ENCODE data around the gene WBP1L. TPM values are rescaled to one million over a fixed set of nuclear protein-coding genes. Genes with fewer than 3 reads are reported as not detected.

Gene WBP1L
- polyA plus RNA-seq, 1 experiment: 27.6 TPM

GRCh38 chr10:102720775-102721301 lies 22.9 kb upstream of the WBP1L start:
- DNase-seq (ENCODE audit: low read depth, low spot score): no peak
- CTCF ChIA-PET: interaction anchor here (0.6 to 2.7 kb wide), 3 partner anchors 24 to 181 kb away, joined by 3 to 9 read pairs (median 3); no protein-coding TSS in a partner anchor
- POLR2A ChIA-PET: interaction anchor here (0.6 kb wide), 2 partner anchors 42 to 61 kb away, joined by 4 to 6 read pairs; no protein-coding TSS in a partner anchor
- Histone ChIP-seq H3K4me3 (ENCODE audit: low read depth, low read length) (no peak overlapping the region), H3K9me3 (ENCODE audit: control insufficient read depth, insufficient read depth, low read length) (no peaks in the 10 kb centered on the region; the same call in 1 of the 2 replicates), H3K27ac (ENCODE audit: low read depth, low read length) (no peak overlapping the region), H3K27me3 (ENCODE audit: control insufficient read depth, insufficient read depth, low read length) (no peaks in the 10 kb centered on the region)
- no peak for TF ChIP-seq CTCF (IDR thresholded peaks at IDR 0.05; ENCODE audit: low read depth, low read length)

DNA sequence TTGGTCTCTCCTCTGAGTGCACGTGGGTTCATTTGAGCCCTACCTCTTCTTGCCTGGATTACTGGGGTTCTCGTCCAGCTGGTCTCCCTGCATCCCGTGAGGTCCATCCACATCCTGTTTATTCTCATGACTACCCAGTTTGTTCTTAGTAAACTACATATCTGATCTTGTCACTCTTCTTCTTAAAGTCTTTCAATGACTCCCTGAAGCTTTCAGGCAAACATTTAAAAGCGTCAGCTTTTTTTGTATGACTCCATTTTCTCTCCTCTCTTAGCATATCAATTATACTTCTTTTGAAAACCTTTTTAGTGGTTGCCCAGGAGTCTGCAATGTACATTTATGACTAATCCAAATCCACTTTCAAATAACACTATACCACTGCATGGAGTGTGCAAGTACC lies 21.8 kb upstream of the WBP1L start:
- no peak for DNase-seq (ENCODE audit: low read depth, low spot score)
- CTCF ChIA-PET: no interaction called here
- Histone ChIP-seq H3K4me3 (ENCODE audit: low read depth, low read length) (no peak overlapping the region), H3K27me3 (ENCODE audit: control insufficient read depth, insufficient read depth, low read length) (no peaks in the 10 kb centered on the region), H3K27ac (ENCODE audit: low read depth, low read length) (no peak overlapping the region), H3K9me3 (ENCODE audit: control insufficient read depth, insufficient read depth, low read length) (no peaks in the 10 kb centered on the region; the same call in 1 of the 2 replicates)
- POLR2A ChIA-PET: no interaction called here
- no peak for TF ChIP-seq CTCF (IDR thresholded peaks at IDR 0.05; ENCODE audit: low read depth, low read length)

GRCh38 chr10:102723989-102724388 lies 19.8 kb upstream of the WBP1L start:
- no peak for DNase-seq (ENCODE audit: low read depth, low spot score)
- H3K27ac ChIP-seq (ENCODE audit: low read depth, low read length): no peak overlapping the region
- no peaks in the 10 kb centered on the region for H3K27me3 ChIP-seq (ENCODE audit: control insufficient read depth, insufficient read depth, low read length)
- no peak overlapping the region for H3K4me3 ChIP-seq (ENCODE audit: low read depth, low read length)
- no peaks in the 10 kb centered on the region; the same call in 1 of the 2 replicates for H3K9me3 ChIP-seq (ENCODE audit: control insufficient read depth, insufficient read depth, low read length)
- TF ChIP-seq CTCF (IDR thresholded peaks at IDR 0.05; ENCODE audit: low read depth, low read length): no peak
- ChIA-PET POLR2A (no interaction called here), CTCF (interaction anchor here (6.4 kb wide), 1 partner anchor 179 kb away, joined by 40 read pairs; no protein-coding TSS in a partner anchor)

- no peak overlapping the region for H3K4me3 ChIP-seq (ENCODE audit: low read depth, low read length)
- no peak overlapping the region for H3K27ac ChIP-seq (ENCODE audit: low read depth, low read length)
- no peak for DNase-seq (ENCODE audit: low read depth, low spot score)
- ChIA-PET POLR2A (interaction anchor here (1.5 to 1.8 kb wide), 2 partner anchors 12 to 51 kb away, joined by 3 to 4 read pairs; partner anchors contain the start of genes ARL3 and SFXN2), CTCF (interaction anchor here (2.1 to 6.4 kb wide), 2 partner anchors 27 to 176 kb away, joined by 9 to 40 read pairs; no protein-coding TSS in a partner anchor)
- no peak for TF ChIP-seq CTCF (IDR thresholded peaks at IDR 0.05; ENCODE audit: low read depth, low read length)
- no peaks in the 10 kb centered on the region for H3K27me3 ChIP-seq (ENCODE audit: control insufficient read depth, insufficient read depth, low read length)
- no peaks in the 10 kb centered on the region; the same call in 1 of the 2 replicates for H3K9me3 ChIP-seq (ENCODE audit: control insufficient read depth, insufficient read depth, low read length)
These were observed 17.5 kb upstream of the WBP1L start for GRCh38 chr10:102726274-102726673.
